GM21367 (cell line): ENCODE data around the gene SIDT2.

Experiments used
- ATAC-seq: cut with Tn5 transposase; IDR thresholded peaks from one replicate; pipeline ENCODE4 v1.9.1; 2021; ENCODE audit not compliant: unreplicated experiment

The SIDT2 gene

DNA sequence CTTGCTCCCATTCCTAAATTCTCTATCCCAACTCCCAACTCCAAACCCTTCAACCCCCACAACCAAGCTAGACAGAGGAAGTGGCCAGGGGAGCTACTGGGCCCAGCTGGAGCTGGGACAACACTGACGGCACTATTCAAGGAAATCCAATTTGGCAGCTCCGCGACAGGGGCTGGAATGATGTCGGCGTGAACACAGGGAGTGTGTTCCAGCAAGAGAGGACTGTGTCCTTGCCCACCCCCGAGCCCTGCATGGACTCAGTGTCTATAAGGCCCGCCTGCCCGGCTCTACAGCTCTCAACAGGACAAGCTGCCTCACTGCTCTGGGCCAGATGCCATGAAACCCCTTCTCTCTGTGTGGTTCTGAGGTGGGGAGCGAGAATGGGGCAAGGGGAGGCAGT, 42.0 kb downstream of the SIDT2 start:
- ATAC-seq, result no peak

DNA sequence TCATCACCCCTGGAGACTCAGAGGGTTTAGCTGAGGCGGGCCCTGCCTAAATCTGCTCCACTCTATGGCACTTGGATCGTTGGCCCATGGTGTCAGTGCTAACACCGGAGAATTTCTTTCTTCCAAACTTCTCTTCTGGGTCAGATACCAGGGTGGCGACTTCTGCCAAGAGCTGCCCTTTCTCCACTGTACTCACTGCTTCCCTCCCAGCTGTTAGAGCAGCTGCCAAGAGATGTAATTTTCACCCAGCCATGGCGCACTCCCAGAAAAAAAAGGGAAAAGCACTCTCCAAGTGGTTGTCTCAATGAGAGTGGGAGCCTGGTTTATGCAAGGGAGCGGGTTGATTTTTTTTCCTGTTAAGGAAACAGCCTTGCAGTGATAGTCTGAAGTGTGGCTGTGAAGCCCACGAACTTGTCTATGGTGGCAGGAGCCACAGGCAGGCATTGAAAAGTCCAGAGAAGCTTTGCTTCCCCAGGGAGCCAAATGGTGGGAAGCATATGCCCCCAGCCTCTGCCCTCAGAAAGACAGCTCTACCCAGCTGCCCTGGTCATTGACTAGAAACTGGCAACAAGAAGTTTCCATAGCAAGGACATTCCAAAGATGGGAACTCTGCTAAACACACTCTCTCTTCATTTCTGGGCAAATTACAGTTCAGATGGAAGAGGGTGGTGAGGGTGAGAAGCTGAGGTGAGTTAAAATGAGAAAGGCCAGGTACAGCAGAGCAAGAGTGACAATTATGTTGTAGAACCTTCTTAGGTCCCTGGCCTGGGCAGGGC, 42.6 kb downstream of the SIDT2 start:
- no peak for ATAC-seq

GRCh38 chr11:117221775-117222517, 43.4 kb downstream of the SIDT2 start:
- ATAC-seq, result no peak

DNA sequence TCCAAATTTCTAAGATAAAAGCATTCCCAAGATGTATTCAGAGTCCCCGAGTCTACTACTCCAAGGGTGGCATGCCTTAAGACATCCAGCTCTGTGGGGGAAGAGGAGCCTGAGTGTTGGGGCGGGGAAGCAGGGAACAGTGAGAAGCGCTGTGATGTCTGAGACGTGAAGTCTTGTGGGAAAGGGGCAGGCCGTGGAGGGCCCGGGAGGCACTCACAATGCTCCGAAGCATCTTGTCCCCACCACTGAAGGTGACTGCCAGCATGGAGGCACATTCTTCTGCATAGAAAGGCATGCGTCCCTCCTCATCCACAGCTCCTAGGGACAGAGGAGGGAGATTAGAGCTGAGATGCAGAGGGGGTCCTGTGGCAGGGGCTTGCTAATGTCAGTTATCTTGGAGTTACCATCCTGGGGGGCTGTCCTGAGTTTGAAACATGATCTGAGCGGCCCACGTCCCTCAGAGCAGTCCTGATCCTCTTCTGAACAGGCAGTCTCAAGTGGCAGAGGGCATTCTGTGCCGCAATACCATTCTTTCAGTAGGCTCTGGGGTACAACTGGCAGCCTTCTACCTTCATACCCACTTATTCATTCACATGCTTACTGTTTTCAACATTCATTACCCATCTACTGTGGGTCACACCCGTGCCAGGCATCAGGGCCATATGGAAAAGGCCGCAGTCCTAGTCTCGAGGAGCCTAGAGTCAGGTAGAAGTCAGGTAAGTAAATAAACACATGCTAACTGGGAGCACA, 44.6 kb downstream of the SIDT2 start:
- ATAC-seq, result no peak

DNA sequence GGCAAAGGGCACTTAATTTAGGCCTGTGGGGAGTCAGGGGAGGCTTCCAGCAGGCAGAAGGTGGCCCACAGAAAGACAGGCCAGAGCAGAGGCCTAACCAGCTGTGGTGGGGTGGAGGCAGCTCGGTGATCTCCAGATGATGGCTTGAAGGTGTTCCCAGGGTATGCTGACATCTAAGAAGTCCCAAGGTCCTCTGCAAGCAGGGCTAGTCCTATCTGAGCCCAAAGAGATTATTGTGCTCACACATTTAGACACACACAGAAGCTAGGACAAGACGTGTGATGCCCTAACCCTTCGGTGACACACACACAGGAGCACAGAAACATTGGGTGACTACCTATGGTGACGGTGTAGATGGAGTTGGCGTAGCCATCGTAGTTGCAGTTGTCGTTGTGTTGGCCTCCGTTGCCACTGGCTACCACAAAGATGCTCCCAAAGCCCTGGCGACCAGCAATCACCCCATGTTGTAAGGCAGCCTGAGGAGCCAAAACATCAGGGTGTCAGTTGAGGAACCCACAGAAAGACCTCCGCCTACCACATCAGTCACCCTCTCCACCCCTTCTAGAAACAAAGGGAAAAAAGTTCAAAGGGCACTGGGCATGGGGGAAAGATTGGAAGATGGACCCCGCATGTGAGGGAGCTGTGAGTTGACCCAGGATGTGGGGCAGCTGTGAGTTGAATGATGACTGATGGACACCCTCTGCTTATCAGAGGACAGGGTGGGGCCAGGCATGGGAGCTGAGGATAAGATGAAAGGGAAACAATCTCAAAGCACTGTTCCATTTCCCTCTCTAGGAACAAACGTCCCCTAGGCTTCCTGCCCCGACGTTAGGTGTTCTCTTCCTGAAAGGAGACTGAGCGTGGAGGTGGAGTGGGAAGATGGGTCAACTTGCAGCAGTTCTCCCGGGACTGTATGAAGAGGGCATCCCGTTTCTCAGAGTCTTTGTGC, 45.5 kb downstream of the SIDT2 start:
- ATAC-seq, result no peak

DNA sequence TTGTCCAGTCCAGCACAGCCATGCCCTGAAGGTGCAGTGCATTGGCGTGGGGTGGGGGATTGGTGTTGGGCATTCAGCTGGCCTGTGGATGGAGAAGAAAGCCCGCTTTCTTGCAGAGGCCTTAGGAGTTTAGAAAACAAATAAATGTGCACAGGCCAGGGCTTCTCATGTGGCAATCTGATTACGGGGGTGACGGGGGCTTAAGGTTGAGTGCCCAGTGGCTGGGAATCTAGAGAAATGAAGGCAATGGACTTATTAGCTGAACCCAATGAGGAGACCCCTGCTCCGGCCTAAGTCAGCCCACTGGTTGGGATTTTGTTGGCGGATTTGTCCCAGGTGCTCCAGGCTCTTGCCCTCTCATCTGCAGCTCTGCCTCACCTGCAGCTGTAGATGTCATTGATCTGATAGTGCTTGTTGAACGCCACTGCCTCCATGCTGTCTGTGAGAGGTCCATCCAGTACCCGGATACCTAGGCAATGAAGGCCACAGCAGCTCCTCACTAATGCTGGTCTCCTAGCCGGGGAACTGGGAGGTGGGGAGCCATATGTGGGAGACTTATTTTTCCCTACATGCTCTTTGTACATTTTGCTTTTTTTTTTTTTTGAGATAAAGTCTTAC, 47.1 kb downstream of the SIDT2 start:
- ATAC-seq, result no peak

DNA sequence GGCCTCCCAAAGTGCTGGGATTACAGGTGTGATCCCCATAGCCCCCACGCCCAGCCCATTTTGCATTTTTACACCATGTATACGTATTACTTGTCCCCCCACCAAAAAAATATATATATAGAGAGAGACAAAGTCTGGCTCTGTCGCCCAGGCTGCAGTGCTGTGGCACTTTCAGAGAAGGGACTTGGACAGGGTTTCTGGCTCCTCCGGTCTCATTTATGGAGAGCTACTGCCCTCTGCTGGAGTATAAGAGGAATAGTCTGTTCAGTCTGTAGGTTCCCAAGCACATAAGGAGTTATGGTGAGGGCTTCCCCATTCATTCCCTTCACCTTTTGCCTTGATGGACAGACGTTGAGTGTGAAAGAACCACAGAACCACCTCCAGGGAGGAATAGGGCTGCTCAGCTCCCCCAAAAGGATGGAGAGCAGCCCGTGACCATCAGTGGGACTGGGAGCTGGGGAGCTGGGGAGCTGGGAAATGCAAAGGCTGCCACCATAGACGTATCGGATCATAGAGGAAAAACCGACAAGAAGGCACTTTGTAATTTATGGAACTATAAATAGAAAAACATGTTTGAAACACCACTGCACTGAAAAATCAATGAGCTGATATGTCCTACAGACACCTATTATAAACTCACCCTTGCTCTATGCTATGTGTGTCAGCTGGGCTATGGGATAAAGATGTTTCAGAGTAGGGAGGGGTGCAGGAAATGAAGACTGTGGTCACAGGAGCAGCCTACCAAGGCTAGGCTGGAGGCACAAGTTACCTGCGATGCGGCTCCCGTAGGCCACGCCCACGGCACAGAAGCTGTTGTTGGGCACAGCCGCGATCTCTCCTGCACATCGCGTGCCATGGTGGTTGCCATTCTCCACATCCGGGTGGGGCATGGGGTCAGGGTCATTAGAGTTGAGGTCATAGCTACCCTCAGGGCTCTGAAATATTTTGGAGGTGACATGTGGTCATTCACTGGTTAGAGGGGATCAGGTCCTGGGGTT, 48.1 kb downstream of the SIDT2 start:
- no peak for ATAC-seq

DNA sequence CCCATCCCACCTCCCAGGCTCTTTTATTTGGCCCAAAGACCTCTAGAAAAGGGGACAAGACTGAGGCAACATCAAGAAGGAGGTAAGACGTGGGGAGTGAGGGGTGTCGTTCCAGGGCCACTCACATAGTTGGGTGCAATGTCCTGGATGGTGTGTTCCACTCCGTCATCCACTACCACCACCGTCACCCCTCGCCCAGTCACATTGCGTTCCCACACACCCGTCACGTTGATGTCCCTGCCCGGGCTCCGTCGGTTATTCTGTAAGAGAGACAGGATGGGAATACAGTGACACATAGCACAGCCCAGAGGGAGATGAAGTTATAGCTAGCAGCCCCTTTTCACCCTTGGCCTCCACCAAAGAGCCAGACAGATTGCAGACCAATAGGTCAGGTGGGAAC, 49.5 kb downstream of the SIDT2 start:
- no peak for ATAC-seq

DNA sequence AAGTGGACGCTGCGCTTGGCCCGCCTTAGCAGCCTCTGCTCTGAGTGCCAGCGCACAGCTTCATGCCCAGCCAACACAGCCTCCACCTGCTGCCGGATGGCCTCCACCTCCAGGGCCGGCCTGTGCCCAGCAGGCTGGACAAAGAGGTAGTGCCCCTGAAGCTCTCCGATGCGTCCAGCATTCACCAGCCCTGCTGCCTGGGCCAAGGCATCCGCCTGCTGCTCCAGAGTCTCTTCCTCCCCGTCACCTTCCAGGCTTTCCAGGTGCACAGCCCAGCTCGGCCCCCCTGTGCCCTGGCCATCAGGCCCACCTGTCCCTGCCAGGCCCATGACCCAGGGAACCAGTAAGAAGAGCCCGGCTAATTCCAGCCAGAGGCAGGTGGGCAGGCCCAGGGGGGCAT, 50.9 kb downstream of the SIDT2 start:
- no peak for ATAC-seq

- no peak for ATAC-seq
Observed at GRCh38 chr11:117229931-117230285, 51.4 kb downstream of the SIDT2 start.

DNA sequence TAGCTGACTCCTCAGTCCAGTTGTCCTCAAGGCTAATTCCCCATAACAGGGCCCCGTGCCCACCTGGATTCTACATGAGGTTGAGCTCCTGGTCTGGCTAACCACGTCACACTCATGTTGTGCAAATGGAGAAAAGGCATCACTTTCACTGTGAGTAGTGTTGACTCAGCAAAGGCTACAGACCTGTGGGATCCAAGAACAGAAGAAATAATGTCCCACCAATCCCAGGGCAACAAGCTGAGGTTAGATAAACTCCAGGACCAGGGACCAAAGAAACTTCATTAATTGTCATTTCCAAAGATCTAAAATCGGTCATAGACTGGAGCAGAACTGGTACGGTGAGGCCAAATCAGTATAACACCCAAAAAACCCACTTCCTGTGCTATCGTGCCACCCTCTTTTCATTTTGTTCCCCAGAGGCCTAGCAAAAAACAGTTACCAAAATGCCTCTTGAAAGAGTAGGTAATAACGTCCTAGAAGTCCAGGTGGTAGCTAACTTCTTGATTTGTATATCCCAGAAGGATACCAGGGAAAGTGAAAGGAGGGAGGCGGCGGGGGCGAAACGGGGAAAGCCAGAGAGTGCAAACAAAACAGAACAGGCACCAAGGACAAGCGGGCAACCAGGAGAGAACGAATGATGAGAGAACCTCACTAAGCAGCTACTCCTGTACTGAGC, 51.9 kb downstream of the SIDT2 start:
- ATAC-seq, result peak; percentile 26

- no peak for ATAC-seq
Observed at GRCh38 chr11:117230999-117231841, 52.7 kb downstream of the SIDT2 start.

- no peak for ATAC-seq
Observed at GRCh38 chr11:117231842-117232091, 53.2 kb downstream of the SIDT2 start, which contains the start of gene PCSK7. PCSK7 (minus strand) TSS chr11:117232073; CDS start chr11:117229844, 2,229 bp downstream.

- no peak for ATAC-seq
Observed at GRCh38 chr11:117232092-117232878, 53.7 kb downstream of the SIDT2 start, which contains the start of gene RNF214. RNF214 (plus strand) TSS chr11:117232671; CDS start chr11:117234273, 1,602 bp downstream.

DNA sequence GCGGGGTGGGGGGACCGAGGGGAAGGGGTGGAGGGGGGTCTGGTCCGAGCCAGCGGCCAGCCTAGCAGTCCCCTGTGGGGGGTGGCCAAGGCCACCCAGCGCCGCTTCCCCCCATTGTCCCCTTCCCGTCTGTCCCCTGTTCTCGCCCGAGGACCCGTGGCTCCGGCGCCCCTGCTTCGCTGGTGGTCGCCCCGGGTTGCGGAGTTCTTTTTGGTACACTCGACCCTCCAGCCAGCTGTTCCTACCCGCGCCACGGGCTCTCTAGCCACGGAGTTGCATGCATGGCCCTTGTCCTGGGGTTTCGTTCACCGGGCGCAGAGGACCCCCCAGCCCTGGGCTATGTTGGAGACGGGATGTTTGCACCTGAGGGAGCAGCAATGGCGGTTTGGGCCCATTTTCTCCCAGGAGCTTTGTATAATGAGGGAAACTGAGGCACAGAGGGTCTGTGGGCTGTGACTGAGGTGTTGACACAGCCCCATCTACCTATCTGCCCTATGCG, 54.4 kb downstream of the SIDT2 start:
- ATAC-seq, result no peak

GRCh38 chr11:117238221-117238620, 59.7 kb downstream of the SIDT2 start:
- no peak for ATAC-seq

- ATAC-seq, result no peak
Observed at GRCh38 chr11:117239295-117239694, 60.8 kb downstream of the SIDT2 start.
